ENCODE measurements around the gene GPC1.

The GPC1 gene

GRCh38 chr2:240410004-240410403, 25.5 kb upstream of the GPC1 start:
- Histone ChIP-seq H3K27me3 (ENCODE audit: control insufficient read depth in 1 of 2, insufficient read depth in 2 of 2, low read length in 2 of 2) (no peaks in the 10 kb centered on the region), H3K4me1 (ENCODE audit: insufficient read depth, low read length) (no peaks in the 10 kb centered on the region), H3K4me3 (ENCODE audit: low read depth in 1 of 2, low read length in 2 of 2) (no peak overlapping the region), H3K36me3 (ENCODE audit: insufficient read depth, low read length) (no peaks in the 10 kb centered on the region), H3K9ac (ENCODE audit: low read length) (no peak overlapping the region), H3K27ac (ENCODE audit: low read depth, low read length) (no peak overlapping the region), H3K9me3 (ENCODE audit: low read length) (no peaks in the 10 kb centered on the region)

DNA sequence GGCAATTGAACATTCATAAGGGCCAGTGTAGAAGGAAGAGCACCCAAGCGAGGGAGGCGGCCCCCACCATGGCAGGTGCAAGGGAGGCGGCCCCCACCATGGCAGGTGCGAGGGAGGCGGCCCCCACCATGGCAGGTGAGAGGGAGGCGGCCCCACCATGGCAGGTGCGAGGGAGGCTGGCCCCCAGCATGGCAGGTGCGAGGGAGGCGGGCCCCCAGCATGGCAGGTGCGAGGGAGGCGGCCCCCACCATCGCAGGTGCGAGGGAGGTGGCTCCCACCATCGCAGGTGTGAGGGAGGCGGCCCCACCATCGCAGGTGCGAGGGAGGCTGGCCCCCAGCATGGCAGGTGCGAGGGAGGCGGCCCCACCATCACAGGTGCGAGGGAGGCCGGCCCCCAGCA, 24.7 kb upstream of the GPC1 start:
- Histone ChIP-seq H3K9ac (ENCODE audit: low read length) (no peak overlapping the region), H3K4me3 (ENCODE audit: low read depth in 1 of 2, low read length in 2 of 2) (no peak overlapping the region), H3K27me3 (ENCODE audit: control insufficient read depth in 1 of 2, insufficient read depth in 2 of 2, low read length in 2 of 2) (no peaks in the 10 kb centered on the region), H3K9me3 (ENCODE audit: low read length) (no peaks in the 10 kb centered on the region), H3K36me3 (ENCODE audit: insufficient read depth, low read length) (no peaks in the 10 kb centered on the region), H3K4me1 (ENCODE audit: insufficient read depth, low read length) (no peaks in the 10 kb centered on the region), H3K27ac (ENCODE audit: low read depth, low read length) (no peak overlapping the region)

DNA sequence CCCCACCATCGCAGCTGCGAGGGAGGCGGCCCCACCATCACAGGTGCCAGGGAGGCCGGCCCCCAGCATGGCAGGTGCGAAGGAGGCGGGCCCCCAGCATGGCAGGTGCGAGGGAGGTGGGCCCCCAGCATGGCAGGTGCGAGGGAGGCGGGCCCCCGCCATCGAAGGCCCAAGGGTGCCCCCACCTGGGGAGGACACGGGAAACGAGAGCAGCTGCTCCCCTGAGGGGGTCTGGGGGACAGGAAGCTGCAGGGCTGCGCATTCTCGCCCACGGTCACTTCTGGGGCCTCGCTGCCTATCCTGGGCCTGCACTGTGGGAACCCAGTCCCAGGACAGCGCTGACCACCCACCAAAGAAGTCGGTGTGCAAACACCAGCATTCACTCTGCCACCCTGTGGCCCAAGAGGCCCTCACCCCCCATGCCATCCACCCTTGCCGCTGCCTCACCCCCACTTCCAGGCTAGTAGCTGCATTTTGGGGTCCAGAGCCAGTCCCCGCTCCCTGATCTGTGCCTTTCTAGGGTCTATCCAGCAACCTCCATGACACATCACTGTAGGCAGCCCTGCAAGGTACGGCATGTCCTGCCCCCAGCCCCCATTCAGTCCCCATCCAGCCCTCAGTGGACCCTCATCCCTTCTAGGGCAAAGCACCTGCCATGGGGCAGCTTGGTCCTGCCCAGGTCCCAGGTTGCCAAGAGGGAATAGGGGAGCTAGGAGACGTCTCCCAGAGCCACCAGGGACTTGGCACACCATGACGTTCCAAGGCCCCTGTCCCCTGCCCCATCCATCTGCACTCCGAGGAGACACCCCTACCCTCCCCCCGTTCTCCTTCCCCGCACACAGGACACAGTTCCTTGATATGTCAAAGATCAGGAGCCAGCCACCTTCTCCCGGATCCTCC, 24.0 kb upstream of the GPC1 start:
- H3K36me3 ChIP-seq (ENCODE audit: insufficient read depth, low read length) = no peaks in the 10 kb centered on the region
- H3K4me1 ChIP-seq (ENCODE audit: insufficient read depth, low read length) = no peaks in the 10 kb centered on the region
- no peak overlapping the region for H3K9ac ChIP-seq (ENCODE audit: low read length)
- H3K27me3 ChIP-seq (ENCODE audit: control insufficient read depth in 1 of 2, insufficient read depth in 2 of 2, low read length in 2 of 2) = no peaks in the 10 kb centered on the region
- H3K27ac ChIP-seq (ENCODE audit: low read depth, low read length) = no peak overlapping the region
- no peaks in the 10 kb centered on the region for H3K9me3 ChIP-seq (ENCODE audit: low read length)
- H3K4me3 ChIP-seq (ENCODE audit: low read depth in 1 of 2, low read length in 2 of 2) = no peak overlapping the region

DNA sequence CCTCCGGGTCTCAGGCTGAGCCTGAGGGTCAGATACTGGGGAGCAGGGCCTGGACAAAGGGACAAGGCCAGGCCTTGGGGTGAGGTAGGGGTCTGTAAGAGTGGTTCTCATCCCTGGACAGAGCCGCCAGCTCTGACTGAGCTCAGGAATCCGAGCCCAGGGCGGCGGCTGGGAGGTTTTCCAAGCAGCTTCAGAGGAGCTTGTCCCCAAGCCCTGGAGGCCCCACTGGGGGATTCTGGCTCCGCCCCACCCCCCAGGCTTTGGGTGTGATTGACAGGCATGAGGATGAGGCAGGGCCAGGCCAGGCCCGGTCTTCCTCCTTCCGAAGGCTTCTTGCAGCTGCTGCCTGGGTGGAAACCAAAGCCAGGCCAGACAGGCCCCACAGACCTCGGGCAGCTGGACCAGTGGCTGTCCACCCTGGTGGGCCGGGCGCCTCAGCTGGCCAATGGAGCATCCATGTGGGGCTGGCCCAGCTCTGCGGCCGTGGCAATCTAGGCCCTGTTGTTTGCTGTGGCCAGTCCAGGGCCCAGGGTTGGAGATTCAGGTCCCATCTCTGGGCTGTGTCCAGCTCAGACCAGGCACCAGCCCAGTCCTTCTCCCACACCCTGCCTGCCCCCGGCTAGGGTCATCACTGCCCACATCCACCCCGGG, 23.1 kb upstream of the GPC1 start:
- no peak overlapping the region for H3K27ac ChIP-seq (ENCODE audit: low read depth, low read length)
- H3K4me1 ChIP-seq (ENCODE audit: insufficient read depth, low read length) = no peaks in the 10 kb centered on the region
- H3K4me3 ChIP-seq (ENCODE audit: low read depth in 1 of 2, low read length in 2 of 2) = no peak overlapping the region
- H3K27me3 ChIP-seq (ENCODE audit: control insufficient read depth in 1 of 2, insufficient read depth in 2 of 2, low read length in 2 of 2) = no peaks in the 10 kb centered on the region
- no peaks in the 10 kb centered on the region for H3K9me3 ChIP-seq (ENCODE audit: low read length)
- no peaks in the 10 kb centered on the region for H3K36me3 ChIP-seq (ENCODE audit: insufficient read depth, low read length)
- no peak overlapping the region for H3K9ac ChIP-seq (ENCODE audit: low read length)

- Histone ChIP-seq H3K4me3 (ENCODE audit: low read depth in 1 of 2, low read length in 2 of 2) (no peak overlapping the region), H3K9ac (ENCODE audit: low read length) (no peak overlapping the region), H3K4me1 (ENCODE audit: insufficient read depth, low read length) (no peaks in the 10 kb centered on the region), H3K27ac (ENCODE audit: low read depth, low read length) (no peak overlapping the region), H3K36me3 (ENCODE audit: insufficient read depth, low read length) (no peaks in the 10 kb centered on the region), H3K9me3 (ENCODE audit: low read length) (no peaks in the 10 kb centered on the region), H3K27me3 (ENCODE audit: control insufficient read depth in 1 of 2, insufficient read depth in 2 of 2, low read length in 2 of 2) (no peaks in the 10 kb centered on the region)
These were observed 22.3 kb upstream of the GPC1 start for GRCh38 chr2:240412975-240413812.

GRCh38 chr2:240413813-240414429, 21.5 kb upstream of the GPC1 start:
- Histone ChIP-seq H3K36me3 (ENCODE audit: insufficient read depth, low read length) (no peaks in the 10 kb centered on the region), H3K4me1 (ENCODE audit: insufficient read depth, low read length) (no peaks in the 10 kb centered on the region), H3K27ac (ENCODE audit: low read depth, low read length) (no peak overlapping the region), H3K4me3 (ENCODE audit: low read depth in 1 of 2, low read length in 2 of 2) (no peak overlapping the region), H3K27me3 (ENCODE audit: control insufficient read depth in 1 of 2, insufficient read depth in 2 of 2, low read length in 2 of 2) (no peaks in the 10 kb centered on the region), H3K9me3 (ENCODE audit: low read length) (peaks cover 1% of the 10 kb centered on the region), H3K9ac (ENCODE audit: low read length) (no peak overlapping the region)

DNA sequence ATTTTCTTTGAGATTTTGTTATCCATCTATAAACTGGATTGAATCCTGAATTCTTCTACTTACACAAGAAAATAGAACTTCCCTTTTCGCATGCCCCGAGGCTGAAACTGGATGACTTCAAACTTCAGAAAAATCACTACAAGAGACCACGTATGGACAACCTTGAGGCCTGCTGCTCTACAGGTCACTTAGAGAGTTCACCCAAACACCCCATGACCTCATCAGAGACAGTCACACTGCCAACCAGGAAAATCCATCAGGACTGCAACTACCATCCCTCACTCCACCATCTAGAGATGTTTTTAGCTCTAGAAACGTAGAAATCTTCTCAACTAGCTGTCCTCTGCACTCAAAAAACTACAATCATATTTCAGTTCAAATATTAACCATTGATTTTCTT, 18.6 kb upstream of the GPC1 start:
- Histone ChIP-seq H3K9me3 (ENCODE audit: low read length) (peaks cover 10% of the 10 kb centered on the region), H3K4me3 (ENCODE audit: low read depth in 1 of 2, low read length in 2 of 2) (no peak overlapping the region), H3K36me3 (ENCODE audit: insufficient read depth, low read length) (no peaks in the 10 kb centered on the region), H3K27ac (ENCODE audit: low read depth, low read length) (no peak overlapping the region), H3K4me1 (ENCODE audit: insufficient read depth, low read length) (no peaks in the 10 kb centered on the region), H3K27me3 (ENCODE audit: control insufficient read depth in 1 of 2, insufficient read depth in 2 of 2, low read length in 2 of 2) (no peaks in the 10 kb centered on the region), H3K9ac (ENCODE audit: low read length) (no peak overlapping the region)

DNA sequence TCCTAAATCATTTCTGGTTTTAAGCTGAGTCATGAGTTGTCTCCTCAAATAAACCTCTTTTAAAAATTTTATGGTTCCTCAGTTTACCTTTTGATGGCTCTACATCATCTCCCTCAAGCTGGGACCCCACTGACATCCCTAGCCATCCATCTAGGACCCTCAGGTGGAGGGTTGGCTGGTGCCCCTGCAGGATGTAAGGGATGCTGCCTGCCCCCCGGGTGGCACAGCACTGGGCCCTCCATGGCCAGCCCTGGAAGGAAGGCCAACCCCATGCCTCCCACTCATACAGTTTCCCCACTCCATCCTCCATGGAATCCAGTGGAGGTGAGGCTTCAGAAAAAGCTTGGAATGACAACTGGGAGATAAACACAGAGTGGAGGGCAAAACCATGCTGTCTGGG, 17.2 kb upstream of the GPC1 start:
- H3K9ac ChIP-seq (ENCODE audit: low read length) = no peak overlapping the region
- peaks cover 10% of the 10 kb centered on the region for H3K9me3 ChIP-seq (ENCODE audit: low read length)
- H3K36me3 ChIP-seq (ENCODE audit: insufficient read depth, low read length) = no peaks in the 10 kb centered on the region

DNA sequence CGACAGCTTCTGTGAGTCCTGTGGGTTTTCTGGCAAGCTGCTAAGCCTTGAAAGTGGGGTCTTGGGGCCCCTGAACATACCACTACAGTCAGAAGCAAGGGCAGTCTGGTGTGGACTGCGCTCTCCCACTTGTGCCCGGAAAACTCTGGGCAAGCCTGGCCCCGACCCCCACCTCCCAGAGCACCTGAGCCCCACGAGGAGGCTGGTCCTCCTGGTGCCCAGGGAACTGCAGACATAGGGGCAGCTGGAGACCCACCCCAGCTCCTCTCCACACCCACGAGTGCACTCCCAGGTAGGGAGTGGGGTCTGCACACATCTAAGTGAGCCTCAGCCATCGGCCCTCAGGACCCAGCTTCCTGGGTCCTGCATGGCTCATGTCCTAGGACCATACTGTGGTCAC, 16.2 kb upstream of the GPC1 start:
- no peak overlapping the region for H3K9ac ChIP-seq (ENCODE audit: low read length)
- H3K4me3 ChIP-seq (ENCODE audit: low read depth in 1 of 2, low read length in 2 of 2) = no peak overlapping the region
- no peaks in the 10 kb centered on the region for H3K27me3 ChIP-seq (ENCODE audit: control insufficient read depth in 1 of 2, insufficient read depth in 2 of 2, low read length in 2 of 2)
- H3K9me3 ChIP-seq (ENCODE audit: low read length) = peaks cover 10% of the 10 kb centered on the region
- no peaks in the 10 kb centered on the region for H3K4me1 ChIP-seq (ENCODE audit: insufficient read depth, low read length)
- H3K27ac ChIP-seq (ENCODE audit: low read depth, low read length) = no peak overlapping the region
- H3K36me3 ChIP-seq (ENCODE audit: insufficient read depth, low read length) = no peaks in the 10 kb centered on the region

More for the DNA sequence above, 17.2 kb upstream of the GPC1 start:
- Histone ChIP-seq H3K4me1 (ENCODE audit: insufficient read depth, low read length) (no peaks in the 10 kb centered on the region), H3K27ac (ENCODE audit: low read depth, low read length) (no peak overlapping the region), H3K4me3 (ENCODE audit: low read depth in 1 of 2, low read length in 2 of 2) (no peak overlapping the region), H3K27me3 (ENCODE audit: control insufficient read depth in 1 of 2, insufficient read depth in 2 of 2, low read length in 2 of 2) (no peaks in the 10 kb centered on the region)

- H3K9me3 ChIP-seq (ENCODE audit: low read length) = peaks cover 10% of the 10 kb centered on the region
- no peaks in the 10 kb centered on the region for H3K4me1 ChIP-seq (ENCODE audit: insufficient read depth, low read length)
- no peaks in the 10 kb centered on the region for H3K36me3 ChIP-seq (ENCODE audit: insufficient read depth, low read length)
- no peaks in the 10 kb centered on the region for H3K27me3 ChIP-seq (ENCODE audit: control insufficient read depth in 1 of 2, insufficient read depth in 2 of 2, low read length in 2 of 2)
- no peak overlapping the region for H3K9ac ChIP-seq (ENCODE audit: low read length)
- no peak overlapping the region for H3K4me3 ChIP-seq (ENCODE audit: low read depth in 1 of 2, low read length in 2 of 2)
- H3K27ac ChIP-seq (ENCODE audit: low read depth, low read length) = no peak overlapping the region
These were observed 15.7 kb upstream of the GPC1 start for GRCh38 chr2:240419723-240420122.

Data from muscle layer of colon (tissue), 2 donors.